H9 (cell line): ENCODE data around the gene AGR3. TPM values are rescaled to one million over a fixed set of nuclear protein-coding genes. Genes with fewer than 3 reads are reported as not detected.

Experiments
- DNase-seq: peaks from one replicate; pipeline ENCODE4 v3.0.0-alpha.2; 2017
- H2AFZ ChIP-seq: one replicate; pipeline ENCODE4 v1.6.1; 2013; ENCODE audit warnings: mild to moderate bottlenecking, low read length, control low read depth, moderate library complexity
- H2AK5ac ChIP-seq: 2 replicates; pipeline ENCODE4 v1.6.1; 2013; ENCODE audit warnings: low read length, control low read depth, mixed read lengths; ENCODE audit not compliant: insufficient read length
- H2BK120ac ChIP-seq: one replicate; pipeline ENCODE4 v1.6.1; 2013; ENCODE audit warnings: low read depth, mild to moderate bottlenecking, low read length, control low read depth, inconsistent platforms; ENCODE audit not compliant: poor library complexity, severe bottlenecking
- H2BK12ac ChIP-seq: 2 replicates; pipeline ENCODE4 v1.6.1; 2013; ENCODE audit warnings: low read length, control low read depth, mixed read lengths, low read depth; ENCODE audit not compliant: insufficient read length
- H2BK15ac ChIP-seq: 2 replicates; pipeline ENCODE4 v1.6.1; 2013; ENCODE audit warnings: low read depth, low read length, control low read depth
- H2BK20ac ChIP-seq: one replicate; pipeline ENCODE4 v1.6.1; 2013; ENCODE audit warnings: low read depth, mild to moderate bottlenecking, low read length, control low read depth, inconsistent platforms; ENCODE audit not compliant: poor library complexity, severe bottlenecking
- H2BK5ac ChIP-seq: 2 replicates; pipeline ENCODE4 v1.6.1; 2013; ENCODE audit warnings: low read length, control low read depth, mixed read lengths; ENCODE audit not compliant: insufficient read length
- H3K14ac ChIP-seq: 2 replicates; pipeline ENCODE4 v1.6.1; 2013; ENCODE audit warnings: low read length, control low read depth; ENCODE audit not compliant: insufficient read depth
- H3K18ac ChIP-seq: 2 replicates; pipeline ENCODE4 v1.6.1; 2013; ENCODE audit warnings: low read depth, mild to moderate bottlenecking, mixed read lengths, low read length, control low read depth; ENCODE audit not compliant: insufficient read length
- H3K23ac ChIP-seq: 2 replicates; pipeline ENCODE4 v1.6.1; 2013; ENCODE audit warnings: low read length, control low read depth, mixed read lengths, low read depth; ENCODE audit not compliant: insufficient read length
- H3K23me2 ChIP-seq: 2 replicates; pipeline ENCODE4 v1.6.1; 2013; ENCODE audit warnings: low read depth, mild to moderate bottlenecking, mixed read lengths, low read length, control low read depth; ENCODE audit not compliant: insufficient read length, poor library complexity, severe bottlenecking
- H3K27ac ChIP-seq: 2 replicates; pipeline ENCODE4 v1.5.1; 2013; ENCODE audit warnings: low read length, control low read depth, mixed read lengths, low read depth; ENCODE audit not compliant: insufficient read length
- H3K27me3 ChIP-seq: 2 replicates; pipeline ENCODE4 v1.6.1; 2013; ENCODE audit warnings: low read length, control low read depth, inconsistent platforms; ENCODE audit not compliant: insufficient read depth
- H3K4ac ChIP-seq: 2 replicates; pipeline ENCODE4 v1.6.1; 2013; ENCODE audit warnings: low read depth, mild to moderate bottlenecking, control low read depth, inconsistent platforms, low read length, moderate library complexity
- H3K4me1 ChIP-seq: 2 replicates; pipeline ENCODE4 v1.6.1; 2013; ENCODE audit warnings: low read length, control low read depth, inconsistent platforms; ENCODE audit not compliant: insufficient read depth
- H3K4me2 ChIP-seq: 2 replicates; pipeline ENCODE4 v1.6.1; 2013; ENCODE audit warnings: low read length, control low read depth, mixed read lengths; ENCODE audit not compliant: insufficient read length, insufficient read depth
- H3K56ac ChIP-seq: 2 replicates; pipeline ENCODE4 v1.6.1; 2013; ENCODE audit warnings: low read depth, mild to moderate bottlenecking, mixed read lengths, low read length, control low read depth; ENCODE audit not compliant: insufficient read length
- H3K79me1 ChIP-seq: 2 replicates; pipeline ENCODE4 v1.6.1; 2013; ENCODE audit warnings: low read depth, mild to moderate bottlenecking, moderate library complexity, low read length, control low read depth, inconsistent platforms; ENCODE audit not compliant: insufficient read depth, poor library complexity, severe bottlenecking
- H3K79me2 ChIP-seq: 2 replicates; pipeline ENCODE4 v1.6.1; 2013; ENCODE audit warnings: low read length, control low read depth, inconsistent platforms; ENCODE audit not compliant: insufficient read depth
- H3K9ac ChIP-seq: 2 replicates; pipeline ENCODE4 v1.6.1; 2013; ENCODE audit warnings: low read length, control low read depth, mixed read lengths; ENCODE audit not compliant: insufficient read length; ENCODE audit errors: extremely low read depth
- H3K9me3 ChIP-seq: one replicate; pipeline ENCODE4 v1.6.1; 2013; ENCODE audit warnings: low read depth, low read length, inconsistent platforms; ENCODE audit not compliant: control insufficient read depth
- H3T11ph ChIP-seq: one replicate; pipeline ENCODE4 v1.6.1; 2013; ENCODE audit warnings: mild to moderate bottlenecking, low read length, control low read depth, inconsistent platforms
- H4K20me1 ChIP-seq: one replicate; pipeline ENCODE4 v1.6.1; 2013; ENCODE audit not compliant: control insufficient read depth, insufficient read length, insufficient read depth
- H4K5ac ChIP-seq: 2 replicates; pipeline ENCODE4 v1.6.1; 2013; ENCODE audit warnings: low read depth, mild to moderate bottlenecking, mixed read lengths, low read length, control low read depth; ENCODE audit not compliant: insufficient read length
- H4K8ac ChIP-seq: replicated peaks from 2 replicates; pipeline ENCODE4 v1.6.1; 2013; ENCODE audit warnings: low read length, control low read depth, mixed read lengths, low read depth; ENCODE audit not compliant: insufficient read length
- H4K91ac ChIP-seq: 2 replicates; pipeline ENCODE4 v1.6.1; 2013; ENCODE audit warnings: low read depth, mild to moderate bottlenecking, moderate library complexity, mixed read lengths, low read length, control low read depth; ENCODE audit not compliant: insufficient read length
- H3K27ac Mint-ChIP-seq, 3 experiments: 2 replicates in 2 of 3; 3 replicates in 1 of 3; pipeline ENCODE4 v1.8.0; 2020 to 2021; ENCODE audit warnings: mixed read lengths in 3 of 3, mild to moderate bottlenecking in 1 of 3, moderate library complexity in 1 of 3
- H3K27me3 Mint-ChIP-seq: 2 replicates; pipeline ENCODE4 v1.8.0; 2021; ENCODE audit warnings: low read depth, mild to moderate bottlenecking, moderate library complexity, mixed read lengths
- H3K36me3 Mint-ChIP-seq, 3 experiments: 2 replicates in 2 of 3; 3 replicates in 1 of 3; pipeline ENCODE4 v1.8.0; 2020 to 2021; ENCODE audit warnings: low read depth in 3 of 3, mixed read lengths in 3 of 3; ENCODE audit not compliant: insufficient read depth in 1 of 3
- H3K4me1 Mint-ChIP-seq, 2 experiments: 2 replicates each; pipeline ENCODE4 v1.8.0; 2020; ENCODE audit warnings: mixed read lengths in 2 of 2
- H3K4me3 Mint-ChIP-seq, 2 experiments: 2 replicates in 1 of 2; 3 replicates in 1 of 2; pipeline ENCODE4 v1.8.0; 2020 to 2021; ENCODE audit warnings: mild to moderate bottlenecking in 2 of 2, mixed read lengths in 2 of 2, moderate library complexity in 1 of 2
- H3K9me3 Mint-ChIP-seq, 2 experiments: 2 replicates in 1 of 2; 3 replicates in 1 of 2; pipeline ENCODE4 v1.8.0; 2020; ENCODE audit warnings: mild to moderate bottlenecking in 2 of 2, mixed read lengths in 2 of 2, moderate library complexity in 1 of 2
- CTCF ChIP-seq: fragments of 200-600 bp; sonication (generic); conservative IDR thresholded peaks from 3 replicates; pipeline ENCODE4 v1.8.0; 2021; ENCODE audit warnings: antibody characterized with exemption, mild to moderate bottlenecking
- whole genome bisulfite sequencing: extraction: QIAGEN DNeasy Blood & Tissue Kit; methylation state at CpG from one replicate; pipeline ENCODE4 v1.1.7; 2013; ENCODE audit warnings: missing lambda C conversion rate, low lambda C conversion rate, mixed read lengths; ENCODE audit not compliant: insufficient read length; ENCODE audit errors: extremely low coverage; 5-methylcytosine and 5-hydroxymethylcytosine counted together
- total RNA-seq: library from RNA; stranded (reverse); gene quantifications from 2 replicates; pipeline ENCODE4 v1.2.1, GENCODE V29; 2021

The AGR3 gene
- total RNA-seq, 1 experiment from 2014 or later: not detected

- Histone ChIP-seq H2BK5ac (no peak overlapping the region), H3K14ac (no peak overlapping the region), H3T11ph (no peak overlapping the region), H3K4me1 (no peaks in the 10 kb centered on the region), H3K79me2 (no peaks in the 10 kb centered on the region), H4K91ac (no peak overlapping the region), H2BK120ac (no peak overlapping the region), H3K56ac (no peak overlapping the region), H4K5ac (no peak overlapping the region), H3K18ac (no peak overlapping the region), H3K27me3 (no peaks in the 10 kb centered on the region), H3K9ac (no peak overlapping the region), H2BK15ac (no peak overlapping the region), H3K4ac (no peak overlapping the region), H3K23ac (no peak overlapping the region), H3K9me3 (no peaks in the 10 kb centered on the region), H2AK5ac (no peak overlapping the region), H3K23me2 (no peaks in the 10 kb centered on the region), H2BK12ac (no peak overlapping the region), H3K79me1 (no peaks in the 10 kb centered on the region), H4K8ac (no peak overlapping the region), H2BK20ac (no peak overlapping the region), H4K20me1 (no peaks in the 10 kb centered on the region), H3K4me2 (no peak overlapping the region), H3K27ac (no peak overlapping the region), H2AFZ (no peak overlapping the region)
- Mint-ChIP-seq H3K36me3 (no peaks in the 10 kb centered on the region), H3K27me3 (no peaks in the 10 kb centered on the region), H3K4me1 (no peaks in the 10 kb centered on the region), H3K27ac (no peak overlapping the region), H3K9me3 (no peaks in the 10 kb centered on the region), H3K4me3 (no peak overlapping the region)
- DNase-seq: no peak
- WGBS: no CpG with 5 or more reads among the region's 2 CpGs
- TF ChIP-seq CTCF: no peak
Observed at GRCh38 chr7:16883918-16884317, 2.1 kb upstream of the AGR3 start.
